Activated CD4-positive, alpha-beta T cell treated with anti-CD3 and anti-CD28 coated beads for 1 hour (primary cell): ENCODE measurements around the gene COBLL1.
"Not testable (repeated sequence)": the region's sequence is repeated elsewhere in the genome, so short reads cannot be mapped to it uniquely, and the experiment has no call there.

Experiments
- DNase-seq: peaks from one replicate; pipeline ENCODE4 v3.0.0-alpha.2; 2020

The COBLL1 gene

GRCh38 chr2:164841719-164842623, at the start of gene COBLL1:
Gene COBLL1 (minus strand): TSS chr2:164841823. CDS start chr2:164841196, 627 bp downstream.
- no peak for DNase-seq

- DNase-seq = no peak
These were observed 48.9 kb upstream of the COBLL1 start for GRCh38 chr2:164890544-164890943.

GRCh38 chr2:164888592-164888991, 47.0 kb upstream of the COBLL1 start:
- no peak for DNase-seq

- no peak for DNase-seq
These were observed 46.0 kb upstream of the COBLL1 start for GRCh38 chr2:164887434-164888144.

- DNase-seq = no peak
These were observed 40.7 kb upstream of the COBLL1 start for GRCh38 chr2:164882276-164882675.

GRCh38 chr2:164881524-164881923, 39.9 kb upstream of the COBLL1 start:
- DNase-seq = no peak

GRCh38 chr2:164879901-164880535, 38.4 kb upstream of the COBLL1 start:
- no peak for DNase-seq

GRCh38 chr2:164877927-164878326, 36.3 kb upstream of the COBLL1 start:
- DNase-seq = no peak

- no peak for DNase-seq
These were observed 35.5 kb upstream of the COBLL1 start for GRCh38 chr2:164877169-164877568.

GRCh38 chr2:164875334-164876205, 33.9 kb upstream of the COBLL1 start:
- no peak for DNase-seq

GRCh38 chr2:164873210-164873908, 31.7 kb upstream of the COBLL1 start:
- no peak for DNase-seq

- no peak for DNase-seq
These were observed 29.8 kb upstream of the COBLL1 start for GRCh38 chr2:164871404-164871803.

GRCh38 chr2:164869420-164869772, 27.8 kb upstream of the COBLL1 start:
- no peak for DNase-seq

- DNase-seq = no peak
These were observed 27.2 kb upstream of the COBLL1 start for GRCh38 chr2:164868563-164869419.

- no peak for DNase-seq
These were observed 26.3 kb upstream of the COBLL1 start for GRCh38 chr2:164867779-164868397.

GRCh38 chr2:164866381-164866780, 24.8 kb upstream of the COBLL1 start:
- DNase-seq = not testable (repeated sequence)

GRCh38 chr2:164860694-164861042, 19.0 kb upstream of the COBLL1 start:
- no peak for DNase-seq

GRCh38 chr2:164859906-164860693, 18.5 kb upstream of the COBLL1 start:
- not testable (repeated sequence) for DNase-seq

- DNase-seq = no peak
These were observed 17.7 kb upstream of the COBLL1 start for GRCh38 chr2:164859251-164859818.
